GM12891 (cell line): ENCODE measurements around the gene AQR.

ENCODE experiments used
- POLR2A ChIP-seq: IDR thresholded peaks from 2 replicates; pipeline ENCODE4 v1.6.1; 2011; ENCODE audit warnings: low read depth, low read length, control low read depth
- POLR2AphosphoS5 ChIP-seq: IDR thresholded peaks from 2 replicates; pipeline ENCODE4 v1.6.1; 2011; ENCODE audit warnings: low read depth, low read length, control low read depth
- POU2F2 ChIP-seq: IDR thresholded peaks from 2 replicates; pipeline ENCODE4 v1.6.1; 2011; ENCODE audit warnings: low read depth, mild to moderate bottlenecking, control low read depth, low read length, moderate library complexity
- SPI1 ChIP-seq: IDR thresholded peaks from 2 replicates; pipeline ENCODE4 v1.6.1; 2011; ENCODE audit warnings: low read depth, low read length, control low read depth
- TAF1 ChIP-seq: IDR thresholded peaks from 2 replicates; pipeline ENCODE4 v1.6.1; 2011; ENCODE audit warnings: low read depth, low read length, control low read depth

DNA sequence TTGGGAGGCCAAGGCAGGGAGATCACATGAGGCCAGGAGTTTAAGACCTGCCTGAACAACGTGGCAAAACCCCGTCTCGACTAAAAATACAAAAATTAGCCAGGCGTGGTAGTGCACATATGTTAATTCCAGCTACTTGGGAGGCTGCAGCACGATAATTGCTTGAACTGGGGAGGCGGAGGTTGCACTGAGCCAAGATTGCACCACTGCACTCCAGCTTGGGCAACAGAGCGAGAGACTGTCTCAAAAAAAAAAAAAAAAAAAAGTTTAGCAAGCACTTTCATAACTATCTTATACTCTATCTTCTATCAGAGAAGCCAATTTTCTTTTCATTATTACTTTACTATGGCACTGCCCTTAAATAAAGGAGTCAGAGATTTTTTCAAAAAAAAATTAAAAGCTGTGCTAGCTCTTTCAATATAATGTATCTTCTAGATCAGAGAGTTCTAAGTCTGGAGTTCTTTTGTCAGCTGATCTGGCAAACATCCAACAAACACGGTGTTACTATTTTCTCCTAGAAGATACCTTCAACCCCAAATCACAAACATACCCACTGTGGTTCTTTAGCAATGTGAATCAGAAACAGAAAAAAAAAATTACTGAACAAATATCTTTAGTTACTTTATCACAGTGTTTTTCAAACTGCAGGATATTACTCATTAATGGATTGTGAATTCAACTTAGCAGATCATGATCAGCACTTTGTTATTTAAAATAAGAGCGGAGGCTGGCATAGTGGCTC is 15.5 kb upstream of the AQR start:
- no peak for TF ChIP-seq POLR2A
- TF ChIP-seq SPI1 = no peak
- no peak for TF ChIP-seq TAF1
- TF ChIP-seq POLR2AphosphoS5 = no peak
- no peak for TF ChIP-seq POU2F2
